ENCODE results near the gene ATP1A3. TPM values are rescaled to one million over a fixed set of nuclear protein-coding genes. Genes with fewer than 3 reads are reported as not detected.
"Not testable (repeated sequence)": the region's sequence is repeated elsewhere in the genome, so short reads cannot be mapped to it uniquely, and the experiment has no call there.

ATP1A3 gene
- total RNA-seq, 1 donor from 2014 or later = 342 TPM

DNA sequence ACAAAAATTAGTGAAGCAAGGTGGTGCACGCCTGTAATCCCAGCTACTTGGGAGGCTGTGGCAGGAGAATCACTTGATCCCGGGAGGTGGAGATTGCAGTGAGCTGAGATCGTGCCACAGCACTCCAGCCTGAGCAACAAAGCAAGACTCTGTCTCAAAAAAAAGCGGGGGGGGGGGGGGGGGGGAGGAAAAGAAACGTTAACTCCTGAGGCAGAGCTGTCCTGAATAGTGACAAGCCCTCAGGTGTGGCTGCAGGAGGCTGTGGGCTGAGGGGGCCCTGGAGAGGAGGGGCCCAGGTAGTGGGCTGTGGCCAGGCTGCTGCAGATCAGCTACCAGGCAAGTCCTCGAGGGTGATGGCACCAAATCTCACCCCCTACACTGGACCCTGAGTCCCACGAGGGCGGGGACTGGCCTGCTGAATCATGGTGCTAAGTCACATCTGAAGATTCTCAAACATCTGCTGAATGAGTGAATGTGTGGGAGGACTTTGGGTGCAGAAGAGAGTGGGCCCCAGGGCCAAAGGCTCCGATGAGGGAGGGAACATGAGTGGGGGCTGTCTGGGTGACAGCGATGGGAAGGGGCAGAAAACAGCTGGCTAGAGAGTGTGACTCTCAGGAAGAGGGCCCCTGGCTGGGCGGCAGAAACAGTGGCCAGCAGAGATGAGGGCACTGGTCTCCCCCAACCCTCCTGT, 24.6 kb upstream of the ATP1A3 start:
- no peak for DNase-seq (ENCODE audit: missing footprints)
- intact Hi-C loops (cut with DNase I) = no loop called here
- no peak for ATAC-seq

DNA sequence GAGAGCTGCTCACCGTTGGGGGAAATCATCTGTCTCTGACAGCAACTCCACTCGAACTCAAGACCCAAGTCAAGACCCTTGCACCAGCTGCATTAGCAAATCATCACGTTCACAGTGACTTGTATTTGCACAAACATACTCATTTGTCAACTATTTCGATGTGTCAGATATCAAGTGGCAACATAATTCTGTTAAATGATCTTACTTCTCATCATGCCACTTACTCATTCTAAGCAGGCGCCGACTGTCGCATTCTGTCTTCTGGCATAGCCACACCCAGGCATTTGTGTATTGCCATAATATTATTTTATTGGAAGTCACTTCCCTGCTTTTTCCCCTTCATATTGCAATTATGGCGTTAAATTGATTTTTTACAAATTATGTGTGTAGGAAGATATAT, 23.0 kb upstream of the ATP1A3 start:
- no peak for ATAC-seq
- DNase-seq (ENCODE audit: missing footprints) = no peak
- intact Hi-C loops (cut with DNase I) = no loop called here

DNA sequence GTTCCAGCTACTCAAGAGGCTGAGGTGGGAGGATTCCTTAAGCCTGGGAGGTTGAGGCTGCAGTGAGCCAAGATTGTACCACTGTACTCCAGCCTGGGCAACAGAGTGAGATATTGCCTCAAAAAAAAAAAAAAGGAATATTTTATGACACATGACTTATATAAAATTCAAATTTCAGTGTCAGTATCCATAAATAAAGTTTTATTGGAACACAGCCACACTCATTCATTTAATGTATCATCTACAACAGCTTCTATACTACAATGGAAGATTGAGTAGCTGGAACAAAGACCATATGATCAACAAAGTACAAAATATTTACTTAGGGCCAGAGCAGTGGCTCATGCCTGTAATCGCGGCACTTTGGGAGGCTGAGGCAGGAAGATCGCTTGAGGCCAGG, 18.7 kb upstream of the ATP1A3 start:
- intact Hi-C loops (cut with DNase I); ATAC-seq; DNase-seq (ENCODE audit: missing footprints): not testable (repeated sequence)

DNA sequence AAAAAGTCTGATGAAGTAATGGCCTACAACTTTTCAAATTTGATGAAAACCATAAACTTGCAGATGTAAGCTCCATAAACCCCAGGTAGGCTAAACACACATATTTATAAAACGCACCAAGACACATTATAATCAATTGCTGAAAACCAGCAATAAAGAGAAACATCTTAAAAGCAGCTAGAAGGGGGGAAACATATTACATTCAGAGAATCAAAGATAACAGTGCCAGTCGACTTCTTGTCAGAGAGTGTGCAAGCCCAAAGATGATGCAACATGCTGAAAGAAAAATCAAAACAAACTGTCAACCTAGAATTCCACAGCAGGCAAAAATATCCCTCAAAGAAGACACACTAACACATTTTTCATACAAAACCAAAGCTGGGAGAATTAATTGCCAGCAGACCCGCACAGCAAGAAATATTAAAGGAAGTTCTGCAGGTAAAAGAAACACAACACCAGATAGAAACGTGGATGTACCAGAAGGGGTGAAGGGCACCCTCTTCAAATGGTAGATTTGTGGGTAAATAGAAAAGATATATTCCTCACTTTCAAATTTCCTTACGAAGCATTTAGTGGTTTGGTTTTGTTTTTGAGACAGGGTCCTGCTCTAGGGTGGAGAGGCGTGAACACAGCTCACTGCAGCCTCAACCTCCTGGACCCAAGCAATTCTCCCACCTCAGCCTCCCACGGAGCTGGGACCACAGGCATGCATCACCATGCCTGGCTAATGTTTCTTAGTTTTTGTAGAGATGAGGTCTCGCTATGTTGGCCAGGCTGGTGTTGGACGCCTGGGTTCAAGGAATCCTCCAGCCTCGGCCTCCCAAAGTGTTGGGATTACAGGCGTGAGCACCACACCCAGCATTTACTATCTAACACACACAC, 16.5 kb upstream of the ATP1A3 start:
- no peak for ATAC-seq
- no peak for DNase-seq (ENCODE audit: missing footprints)
- intact Hi-C loops (cut with DNase I) = no loop called here

DNA sequence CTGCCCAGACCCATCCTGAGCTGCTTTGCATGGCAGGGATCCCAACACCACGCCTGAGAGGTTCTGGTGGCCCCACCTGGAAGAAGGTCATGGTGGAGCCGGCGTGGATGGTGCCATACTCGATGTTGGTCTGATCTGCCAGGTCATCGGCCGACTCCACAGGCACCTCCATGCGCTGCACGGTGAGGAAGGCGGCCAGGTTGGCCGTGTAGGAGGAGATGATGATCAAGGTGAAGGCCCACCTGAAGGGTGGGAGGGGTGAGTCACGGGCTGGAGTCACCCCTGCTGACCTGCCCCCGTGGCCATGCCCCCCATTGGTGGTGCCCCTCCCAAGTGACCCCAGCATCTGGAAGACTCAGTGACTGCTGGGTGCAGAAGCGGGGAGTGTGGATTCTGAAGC, 12.5 kb upstream of the ATP1A3 start:
- intact Hi-C loops (cut with DNase I) = no loop called here
- no peak for DNase-seq (ENCODE audit: missing footprints)
- no peak for ATAC-seq

DNA sequence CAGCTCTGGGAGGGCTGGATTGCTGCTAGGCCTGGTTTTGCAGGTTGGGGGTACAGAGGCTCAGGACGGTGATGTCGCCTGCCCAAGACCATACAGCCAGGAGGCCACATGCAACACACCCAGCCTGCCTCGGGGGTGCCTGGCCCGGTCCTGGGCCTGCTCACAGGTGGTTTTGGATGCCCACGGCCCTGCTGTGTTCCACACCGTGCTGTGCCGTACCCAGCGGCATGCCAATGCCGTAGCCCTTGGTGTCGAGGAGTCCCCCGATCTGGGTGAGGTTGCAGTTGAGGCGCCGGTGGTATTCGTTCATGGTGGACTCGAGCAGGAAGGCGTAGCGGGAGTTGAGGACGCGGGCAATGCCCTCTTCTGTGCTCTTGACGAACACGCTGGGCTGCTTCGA, 11.5 kb upstream of the ATP1A3 start:
- intact Hi-C loops (cut with DNase I) = no loop called here

DNA sequence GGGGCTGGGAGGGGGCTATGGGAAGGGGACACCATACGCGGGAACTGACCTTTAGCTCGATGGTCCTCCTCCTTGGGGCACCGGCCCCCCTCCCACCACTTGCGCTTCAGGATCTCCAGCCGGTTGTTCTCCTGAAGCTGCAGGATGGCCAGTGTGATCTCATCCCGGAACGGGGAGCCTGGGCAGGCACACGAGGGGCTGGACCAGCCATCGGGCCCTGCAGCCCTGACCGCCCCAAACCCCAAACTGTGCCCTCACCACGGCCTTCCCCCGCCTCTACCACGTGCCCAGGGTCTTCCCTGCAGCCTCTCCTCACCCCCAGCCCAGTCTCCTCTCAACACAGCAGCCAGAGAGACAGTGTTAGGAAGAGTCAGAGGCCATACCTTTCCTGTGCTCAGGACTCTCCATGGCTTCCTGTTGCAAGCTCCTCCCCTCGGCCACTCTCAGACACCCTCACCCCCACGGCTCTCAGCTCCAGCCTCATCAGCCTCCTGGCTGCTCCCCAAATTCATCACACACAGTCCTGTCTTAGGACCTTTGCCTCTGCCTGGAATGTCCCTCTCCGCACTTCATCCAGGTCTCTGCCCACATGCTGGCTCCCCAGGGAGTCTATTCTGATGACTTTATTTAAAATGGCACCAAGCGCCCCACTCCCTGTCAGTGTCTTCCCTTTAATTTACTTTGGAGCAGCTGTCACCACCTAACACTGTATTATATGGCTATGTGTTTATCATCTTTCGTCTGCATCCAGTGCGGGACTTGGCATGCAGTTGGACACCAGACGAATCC, 9.7 kb upstream of the ATP1A3 start:
- no peak for ATAC-seq
- DNase-seq (ENCODE audit: missing footprints) = peak; percentile 23
- intact Hi-C loops (cut with DNase I) = no loop called here

More for the DNA sequence above, 11.5 kb upstream of the ATP1A3 start:
- ATAC-seq (no peak), DNase-seq (ENCODE audit: missing footprints) (peak; percentile 42)

DNA sequence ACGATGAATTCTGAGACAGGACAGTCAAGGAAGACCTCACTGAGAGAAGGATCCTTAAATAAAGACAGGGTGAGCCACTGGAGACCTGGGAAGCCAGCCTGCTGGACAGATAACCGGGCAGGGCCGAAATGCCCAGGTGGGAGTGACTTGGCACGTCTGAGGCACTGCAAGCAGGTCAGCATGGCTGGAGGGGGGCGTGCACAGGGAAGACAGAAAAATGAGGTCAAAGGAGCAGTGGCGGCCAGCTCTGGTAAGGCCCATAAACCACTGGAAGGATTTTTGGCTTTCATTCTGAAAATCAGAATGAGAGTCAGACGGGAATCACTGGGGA, 5.8 kb upstream of the ATP1A3 start:
- intact Hi-C loops (cut with DNase I) = loop anchor here (5.0 kb wide), 2 partner anchors 32 to 92 kb away; no protein-coding TSS in a partner anchor
- no peak for ATAC-seq
- peak; percentile 42 for DNase-seq (ENCODE audit: missing footprints)

DNA sequence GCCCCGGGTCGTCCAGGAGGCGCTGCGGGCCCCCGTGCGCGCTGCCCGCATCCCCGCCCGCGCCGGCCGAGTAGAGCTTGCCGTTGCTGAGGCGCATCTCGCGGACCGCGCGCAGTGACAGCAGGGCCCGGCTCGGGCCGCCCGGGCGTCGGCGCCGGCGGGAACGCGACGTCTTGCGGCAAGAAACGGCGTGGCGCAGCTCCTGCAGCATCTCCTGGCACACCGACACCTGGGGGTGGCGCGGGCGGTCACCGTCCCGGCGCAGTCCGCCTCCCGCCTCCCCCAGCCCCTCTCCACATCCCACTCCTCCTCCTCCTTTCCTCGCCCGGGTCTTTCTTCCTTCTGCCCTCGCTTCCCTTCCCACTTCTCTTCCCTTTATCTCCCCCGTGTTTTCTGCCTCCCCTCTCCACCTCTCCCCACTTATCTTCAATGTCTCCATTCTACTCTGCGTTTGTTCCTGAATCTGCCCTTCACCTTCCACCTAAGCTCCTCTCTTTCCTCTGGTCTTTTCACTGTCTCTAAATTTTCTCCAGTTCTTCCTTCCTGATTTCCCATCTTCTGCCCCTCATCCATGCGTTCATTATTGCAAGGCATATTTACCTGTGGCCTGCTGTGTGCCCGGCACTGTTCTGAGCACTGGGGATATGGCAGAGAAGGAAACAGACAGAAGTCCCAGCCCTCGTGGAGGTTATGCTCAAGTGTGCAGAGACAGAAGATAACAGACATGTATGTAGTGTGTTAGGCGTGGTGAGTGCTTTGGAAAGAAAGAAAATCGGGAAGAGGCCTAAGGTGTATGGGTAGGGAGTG, 5.2 kb upstream of the ATP1A3 start:
- intact Hi-C loops (cut with DNase I) = loop anchor here (5.0 kb wide), 2 partner anchors 33 to 93 kb away; no protein-coding TSS in a partner anchor
- ATAC-seq (no peak), DNase-seq (ENCODE audit: missing footprints) (peak; percentile 26)

DNA sequence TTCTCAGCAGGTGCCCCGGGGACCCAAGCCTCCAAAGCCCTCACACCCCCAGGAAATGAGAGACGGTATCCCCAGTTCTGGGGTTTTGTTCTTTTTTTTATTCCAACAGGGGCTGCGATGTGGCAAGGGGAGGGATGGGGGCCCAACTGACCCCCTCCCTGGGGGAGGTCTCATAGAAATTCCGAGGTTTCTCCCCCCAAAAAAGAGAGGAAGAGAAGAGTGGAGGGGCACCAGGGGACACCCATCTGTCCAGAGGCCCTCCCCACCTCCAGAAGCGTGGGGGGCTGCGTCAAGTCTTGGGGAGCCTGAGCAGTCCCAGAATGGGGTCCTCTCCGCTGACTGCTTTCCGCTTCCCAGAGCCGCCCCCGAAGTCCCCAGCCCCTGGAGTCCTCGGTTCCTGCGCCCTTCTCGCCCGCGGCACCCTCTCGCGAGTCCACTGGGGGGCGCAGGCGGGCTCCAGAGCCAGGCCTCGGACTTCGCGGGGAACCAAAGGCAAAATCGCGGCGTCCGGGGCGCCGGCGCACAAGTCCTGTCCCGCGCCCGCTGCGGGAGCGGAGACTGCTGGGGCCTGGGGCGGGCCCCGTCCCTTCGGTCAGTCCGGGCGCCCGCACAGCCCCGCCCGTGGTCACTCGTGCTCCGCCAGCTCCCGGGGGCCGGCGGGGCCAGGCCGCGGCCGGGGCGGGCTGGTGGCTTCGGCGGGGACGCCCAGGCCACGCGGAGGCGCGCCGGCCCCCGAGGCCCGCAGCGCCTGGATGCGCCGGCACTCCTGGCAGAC, 4.4 kb upstream of the ATP1A3 start:
- no peak for ATAC-seq
- intact Hi-C loops (cut with DNase I) = loop anchor here (5.0 kb wide), 2 partner anchors 34 to 94 kb away; no protein-coding TSS in a partner anchor
- DNase-seq (ENCODE audit: missing footprints) = peak; percentile 68

DNA sequence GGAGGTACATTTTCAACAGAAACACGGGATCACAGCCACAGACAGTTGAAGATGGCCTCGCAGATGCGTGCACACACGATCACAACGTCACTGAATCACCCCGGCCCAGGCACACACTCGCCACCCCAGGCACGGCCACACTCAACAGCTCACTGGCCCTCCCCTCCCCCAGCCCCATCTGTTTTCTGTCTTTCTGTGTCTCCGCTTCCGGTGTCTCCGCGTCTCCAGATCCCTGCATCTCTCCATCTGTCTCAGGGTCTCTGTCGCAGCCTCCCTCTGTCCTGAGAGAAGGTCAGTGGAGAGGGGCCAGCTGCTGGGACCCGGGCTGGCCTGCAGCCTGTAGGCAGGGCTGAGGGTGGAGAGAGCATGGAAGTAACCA, 3.8 kb upstream of the ATP1A3 start:
- intact Hi-C loops (cut with DNase I) = loop anchor here (5.0 kb wide), 2 partner anchors 34 to 94 kb away; no protein-coding TSS in a partner anchor
- DNase-seq (ENCODE audit: missing footprints) = peak; percentile 33
- no peak for ATAC-seq

DNA sequence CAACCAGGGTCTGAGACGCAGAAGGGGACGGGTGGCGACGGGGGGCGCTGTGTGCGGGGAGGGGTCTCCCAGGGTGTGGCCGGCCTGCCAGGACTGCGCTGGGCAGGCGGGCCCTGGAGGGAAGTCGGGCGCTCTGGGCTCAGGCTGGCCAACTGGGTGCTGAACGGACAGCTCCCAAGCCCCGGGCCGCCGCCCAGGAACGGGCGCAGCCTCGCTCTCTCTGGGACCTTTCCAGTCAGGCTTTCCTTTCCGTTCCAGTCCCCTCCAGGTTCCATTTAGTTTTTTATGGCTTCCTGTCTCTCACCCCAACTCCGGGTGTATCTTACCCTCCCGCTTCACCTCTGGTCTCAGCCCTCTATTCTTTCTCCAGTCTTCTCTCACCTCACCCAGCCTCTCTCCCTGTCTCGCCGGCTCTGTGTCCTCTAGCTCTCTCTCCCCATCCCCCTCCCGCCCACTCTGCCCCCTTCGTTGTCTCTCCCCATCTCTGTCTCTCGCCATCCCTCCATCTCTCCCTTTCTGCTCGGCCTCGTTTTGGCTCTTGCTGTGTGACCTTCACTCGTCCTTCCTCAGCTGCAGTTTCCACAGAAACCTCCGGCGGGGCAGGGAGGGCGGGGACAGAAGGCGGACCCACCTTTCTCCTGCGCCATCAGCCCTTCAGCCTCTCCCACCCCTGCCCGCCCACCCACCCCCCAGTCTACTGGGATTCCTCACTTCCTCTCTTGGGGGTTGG, 3.3 kb upstream of the ATP1A3 start:
- DNase-seq (ENCODE audit: missing footprints) = peak; percentile 13
- peak; percentile 20 for ATAC-seq
- intact Hi-C loops (cut with DNase I) = loop anchor here (5.0 kb wide), 2 partner anchors 35 to 95 kb away; no protein-coding TSS in a partner anchor

DNA sequence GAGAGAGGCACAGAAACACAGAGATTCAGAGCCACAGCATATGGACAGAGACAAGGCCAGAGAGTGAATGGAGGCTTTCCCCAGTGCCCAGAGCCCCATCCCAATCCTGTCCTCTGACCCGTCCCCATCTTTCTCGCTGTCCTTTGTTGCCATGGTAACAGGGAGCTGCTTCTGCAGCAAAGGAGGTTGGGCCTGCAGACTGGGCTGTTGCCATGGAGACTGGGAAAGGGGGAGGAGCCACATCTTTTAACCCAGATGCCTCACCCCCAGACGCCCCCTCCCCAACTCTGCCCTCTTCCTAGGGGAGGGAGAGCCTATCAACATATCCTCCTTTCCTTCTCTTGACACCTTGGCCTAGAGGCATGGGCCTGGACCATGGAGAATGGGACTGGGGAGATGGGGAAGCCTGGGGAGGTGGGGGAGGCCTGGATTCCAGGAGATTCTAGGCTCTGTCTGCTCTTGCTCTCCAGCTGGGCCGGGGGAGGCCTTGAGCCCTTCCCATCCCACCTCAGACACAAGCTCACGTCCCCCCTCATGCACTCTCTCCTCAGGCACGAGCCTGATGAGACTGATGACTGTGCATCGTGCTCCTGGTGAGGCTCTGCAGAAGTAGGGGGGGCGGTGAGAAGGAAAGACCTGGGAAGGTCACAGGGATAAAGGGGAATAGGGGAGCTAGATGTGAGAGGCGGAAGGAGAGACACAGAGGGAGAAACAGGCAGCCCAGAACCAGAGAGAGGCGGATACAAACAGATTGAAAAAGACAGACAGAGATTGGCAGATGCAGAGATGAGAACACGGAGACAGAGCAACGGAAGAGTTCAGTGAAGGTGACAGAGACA, 2.1 kb upstream of the ATP1A3 start:
- ATAC-seq (no peak), DNase-seq (ENCODE audit: missing footprints) (no peak)
- intact Hi-C loops (cut with DNase I) = loop anchor here (5.0 kb wide), 2 partner anchors 36 to 96 kb away; no protein-coding TSS in a partner anchor

DNA sequence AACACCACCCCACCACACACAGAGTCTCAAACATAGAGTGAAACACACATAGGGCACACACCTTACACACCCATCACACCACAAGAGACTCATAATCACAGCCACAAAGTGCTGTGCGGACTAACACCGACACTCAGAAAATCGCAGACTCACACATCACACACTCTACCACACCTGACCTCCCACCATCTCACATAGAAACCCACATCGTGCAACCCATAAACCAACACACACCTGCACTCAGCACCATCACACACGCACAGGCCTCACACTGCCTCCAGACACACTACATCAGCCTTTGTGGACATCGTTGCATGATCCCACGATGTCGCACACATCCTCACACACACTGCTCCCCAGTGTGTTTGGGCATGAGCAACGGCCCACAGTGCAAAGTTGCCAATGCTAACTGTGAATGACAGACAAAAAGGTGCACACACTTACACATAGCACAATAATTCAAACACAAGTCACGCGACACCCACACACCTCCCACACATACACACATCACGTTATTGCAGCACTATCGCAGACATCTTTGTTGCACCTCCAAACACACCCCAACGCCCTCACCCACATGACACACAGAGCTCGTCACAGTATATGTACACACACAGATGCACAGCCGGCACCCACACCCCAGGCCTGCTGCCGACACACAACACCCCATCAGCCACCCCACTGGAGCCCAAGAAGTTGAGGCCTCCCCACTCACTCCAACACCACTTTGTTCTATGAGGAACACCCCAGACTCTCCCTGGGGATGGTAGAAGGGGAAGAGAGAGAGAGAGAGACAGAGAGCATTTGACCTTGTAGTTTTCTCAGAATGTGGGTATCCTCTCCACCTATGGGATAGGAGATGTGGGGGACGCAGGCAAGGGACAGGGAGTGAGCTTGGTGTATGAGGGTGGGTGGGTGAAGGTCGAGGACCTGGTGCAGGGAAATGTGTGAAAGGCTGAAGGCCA, 1.2 kb upstream of the ATP1A3 start:
- ATAC-seq (no peak), DNase-seq (ENCODE audit: missing footprints) (no peak)
- intact Hi-C loops (cut with DNase I) = loop anchor here (1.0 to 5.0 kb wide), 3 partner anchors 37 to 97 kb away; no protein-coding TSS in a partner anchor

DNA sequence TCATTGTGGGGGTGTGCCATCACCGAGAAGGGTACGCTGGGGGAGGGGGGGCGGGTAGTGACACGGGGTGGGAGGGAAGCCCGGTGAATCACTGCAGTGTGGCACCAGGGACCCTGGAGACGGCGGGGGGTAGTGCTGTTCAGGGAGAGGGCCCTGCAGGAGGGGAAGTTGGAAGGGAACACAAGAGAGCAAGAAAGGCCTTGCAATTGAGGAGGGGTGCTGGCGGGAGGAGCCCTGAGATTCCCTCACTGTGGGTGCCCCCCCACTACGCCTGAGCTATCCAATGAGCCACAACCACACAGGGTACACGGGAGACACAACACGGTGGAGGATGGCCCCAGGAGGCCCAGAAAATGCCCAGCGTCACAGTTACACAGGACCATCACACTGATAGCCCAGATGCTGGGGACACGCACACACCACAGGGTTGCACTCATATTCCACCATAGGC, 516 bp upstream of the ATP1A3 start:
- intact Hi-C loops (cut with DNase I) = loop anchor here (1.0 kb wide), 1 partner anchor 81 kb away; no protein-coding TSS in a partner anchor
- no peak for DNase-seq (ENCODE audit: missing footprints)
- no peak for ATAC-seq
